ENCODE measurements around the gene SETD1A. TPM values are rescaled to one million over a fixed set of nuclear protein-coding genes. Genes with fewer than 3 reads are reported as not detected.

The SETD1A gene
- total and polyA plus RNA-seq, 9 of the 15 experiments (the other 6 are each of a cell fraction or from before 2014, with no cell fraction given) = 0.08 to 36.0 (median 4.2) TPM

DNA sequence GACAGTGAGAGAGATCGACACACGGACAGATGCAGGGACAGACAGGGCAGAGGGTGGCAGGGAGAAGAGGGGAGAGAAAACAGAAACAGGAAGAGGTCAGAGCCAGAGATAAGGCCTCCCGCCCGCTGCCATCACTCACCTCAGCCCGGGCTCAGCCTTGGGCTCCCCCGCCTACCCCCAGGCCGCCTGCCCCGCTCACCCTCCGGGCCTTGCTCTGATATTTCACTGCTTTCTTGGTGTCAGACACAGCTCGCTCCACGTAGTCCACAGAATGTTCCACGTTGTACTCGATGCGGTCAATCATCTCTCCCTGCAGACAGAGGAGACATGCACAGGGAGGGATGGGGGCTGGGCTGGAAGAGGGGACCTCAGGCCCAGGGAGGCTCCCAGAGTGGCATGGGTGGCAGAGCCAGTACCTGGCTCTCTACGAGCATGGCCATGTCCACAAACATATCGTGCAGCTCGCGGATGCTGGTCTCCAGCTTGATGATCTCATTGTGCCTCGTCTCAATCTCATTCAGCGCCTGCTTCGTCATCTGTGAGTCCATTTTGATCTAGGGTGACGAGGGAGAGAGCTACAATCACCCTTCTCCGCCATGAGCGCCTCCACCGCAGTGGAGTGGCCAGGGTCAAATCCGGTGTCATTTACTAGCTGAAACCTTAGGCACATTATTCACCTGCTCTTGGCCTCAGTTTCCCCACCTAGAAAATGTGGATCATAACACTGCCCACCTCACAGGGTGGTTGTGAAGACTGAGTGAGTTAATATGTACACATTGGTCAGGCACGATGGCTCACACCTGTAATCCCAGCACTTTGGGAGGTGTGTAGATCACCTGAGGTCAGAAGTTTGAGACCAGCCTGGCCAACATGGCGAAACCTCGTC is 35.6 kb downstream of the SETD1A start (continued):
- TF ChIP-seq RBFOX2 (IDR thresholded peaks at IDR 0.05; ENCODE audit: low read depth, low read length) (peak; percentile 47; the same call in 1 of the 2 replicates), THAP7 (CRISPR knock-in tag; IDR thresholded peaks at IDR 0.05) (no peak), STAT5A (IDR thresholded peaks at IDR 0.05; ENCODE audit: borderline replicate concordance, low read length) (no peak), KHSRP (IDR thresholded peaks at IDR 0.05) (no peak), MCM7 (IDR thresholded peaks at IDR 0.05) (no peak), ELF1 (tag; IDR thresholded peaks at IDR 0.05) (no peak; the same call in 1 of the 2 replicates), ARID1B (IDR thresholded peaks at IDR 0.05) (peak; percentile 64; the same call in 1 of the 2 replicates), ZNF79 (CRISPR knock-in tag; IDR thresholded peaks at IDR 0.05; ENCODE audit: low read depth) (no peak), BDP1 (IDR thresholded peaks at IDR 0.05; ENCODE audit: insufficient read depth, insufficient read length) (no peak), TEAD4 (IDR thresholded peaks at IDR 0.05; ENCODE audit: low read length) (no peak), TEAD4 (CRISPR knock-in tag; IDR thresholded peaks at IDR 0.05; ENCODE audit: borderline replicate concordance) (no peak)
- TF ChIP-seq, protein P1, sequence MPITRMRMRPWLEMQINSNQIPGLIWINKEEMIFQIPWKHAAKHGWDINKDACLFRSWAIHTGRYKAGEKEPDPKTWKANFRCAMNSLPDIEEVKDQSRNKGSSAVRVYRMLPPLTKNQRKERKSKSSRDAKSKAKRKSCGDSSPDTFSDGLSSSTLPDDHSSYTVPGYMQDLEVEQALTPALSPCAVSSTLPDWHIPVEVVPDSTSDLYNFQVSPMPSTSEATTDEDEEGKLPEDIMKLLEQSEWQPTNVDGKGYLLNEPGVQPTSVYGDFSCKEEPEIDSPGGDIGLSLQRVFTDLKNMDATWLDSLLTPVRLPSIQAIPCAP (CRISPR knock-in tag; IDR thresholded peaks at IDR 0.05; ENCODE audit: borderline replicate concordance) = no peak
- TF ChIP-seq, protein P2, sequence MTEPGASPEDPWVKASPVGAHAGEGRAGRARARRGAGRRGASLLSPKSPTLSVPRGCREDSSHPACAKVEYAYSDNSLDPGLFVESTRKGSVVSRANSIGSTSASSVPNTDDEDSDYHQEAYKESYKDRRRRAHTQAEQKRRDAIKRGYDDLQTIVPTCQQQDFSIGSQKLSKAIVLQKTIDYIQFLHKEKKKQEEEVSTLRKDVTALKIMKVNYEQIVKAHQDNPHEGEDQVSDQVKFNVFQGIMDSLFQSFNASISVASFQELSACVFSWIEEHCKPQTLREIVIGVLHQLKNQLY (CRISPR knock-in tag; conservative IDR thresholded peaks at IDR 0.05) = no peak
- TF ChIP-seq, protein P3, sequence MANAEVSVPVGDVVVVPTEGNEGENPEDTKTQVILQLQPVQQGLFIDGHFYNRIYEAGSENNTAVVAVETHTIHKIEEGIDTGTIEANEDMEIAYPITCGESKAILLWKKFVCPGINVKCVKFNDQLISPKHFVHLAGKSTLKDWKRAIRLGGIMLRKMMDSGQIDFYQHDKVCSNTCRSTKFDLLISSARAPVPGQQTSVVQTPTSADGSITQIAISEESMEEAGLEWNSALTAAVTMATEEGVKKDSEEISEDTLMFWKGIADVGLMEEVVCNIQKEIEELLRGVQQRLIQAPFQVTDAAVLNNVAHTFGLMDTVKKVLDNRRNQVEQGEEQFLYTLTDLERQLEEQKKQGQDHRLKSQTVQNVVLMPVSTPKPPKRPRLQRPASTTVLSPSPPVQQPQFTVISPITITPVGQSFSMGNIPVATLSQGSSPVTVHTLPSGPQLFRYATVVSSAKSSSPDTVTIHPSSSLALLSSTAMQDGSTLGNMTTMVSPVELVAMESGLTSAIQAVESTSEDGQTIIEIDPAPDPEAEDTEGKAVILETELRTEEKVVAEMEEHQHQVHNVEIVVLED (CRISPR knock-in tag; IDR thresholded peaks at IDR 0.05) = no peak
